A375 (cell line): Measurements from ENCODE around the gene SRPK1. TPM values are rescaled to one million over a fixed set of nuclear protein-coding genes. Genes with fewer than 3 reads are reported as not detected.

Source experiments
- total RNA-seq: library from RNA; depleted of rRNA; stranded (reverse); fragments of >200 nt; shearing (Covaris generic); gene quantifications from 2 replicates; pipeline ENCODE4 v1.2.3, GENCODE V29; 2014; rRNA removed

SRPK1 gene
- 64.1 and 68.9 TPM in 2 replicates for total RNA-seq

GRCh38 chr6:35920793-35921732, at the start of gene SRPK1:
SRPK1 (minus strand) TSS chr6:35921098; CDS start chr6:35921056, 42 bp downstream.

GRCh38 chr6:35804996-35805736, 115.7 kb downstream of the SRPK1 start, which contains the start of gene LHFPL5:
LHFPL5 (plus strand) TSS chr6:35805352; CDS start chr6:35805671, 319 bp downstream.

Other genes starting within 250 kb of the SRPK1 start
- gene FKBP5, start 232.2 kb downstream of the SRPK1 start, total RNA-seq: 7.0 and 8.8 TPM in 2 replicates
- gene ARMC12, start 184.1 kb downstream of the SRPK1 start, total RNA-seq: 0.34 and 1.2 TPM in 2 replicates
- gene CLPSL2, start 144.5 kb downstream of the SRPK1 start, total RNA-seq: not detected in 2 replicates
- 1.4 TPM in 1 of 2 replicates, not detected in the other for gene CLPSL1, start 140.1 kb downstream of the SRPK1 start, total RNA-seq
- gene CLPS, start 123.8 kb downstream of the SRPK1 start, total RNA-seq: not detected in 2 replicates
- gene LHFPL5, start 115.7 kb downstream of the SRPK1 start, total RNA-seq: not detected in 2 replicates
- gene SLC26A8, start 103.5 kb upstream of the SRPK1 start, total RNA-seq: not detected in 2 replicates
- gene MAPK14, start 106.7 kb upstream of the SRPK1 start, total RNA-seq: 22.2 and 22.6 TPM in 2 replicates
- 0.60 and 1.2 TPM in 2 replicates for gene MAPK13, start 209.4 kb upstream of the SRPK1 start, total RNA-seq